AG09309 (cell line): ENCODE measurements around the gene TBL1X.

Source experiments
- DNase-seq: peaks from one replicate; pipeline ENCODE4 v3.0.0-alpha.2; 2010; ENCODE audit warnings: low read depth
- H3K4me3 ChIP-seq: 2 replicates; pipeline ENCODE4 v1.5.1; 2011; ENCODE audit warnings: mild to moderate bottlenecking, low read depth, low read length, moderate library complexity; ENCODE audit not compliant: control insufficient read depth
- TF ChIP-seq, protein P1 (sequence below): IDR thresholded peaks from 2 replicates; pipeline ENCODE4 v1.5.1; 2011; ENCODE audit warnings: mild to moderate bottlenecking, low read depth, low read length, inconsistent platforms; ENCODE audit not compliant: insufficient read depth, control insufficient read depth; ENCODE audit errors: missing control alignments

The TBL1X gene

GRCh38 chrX:9519546-9520216 is 54.8 kb downstream of the TBL1X start:
- DNase-seq, result peak; percentile 4
- TF ChIP-seq, protein P1, sequence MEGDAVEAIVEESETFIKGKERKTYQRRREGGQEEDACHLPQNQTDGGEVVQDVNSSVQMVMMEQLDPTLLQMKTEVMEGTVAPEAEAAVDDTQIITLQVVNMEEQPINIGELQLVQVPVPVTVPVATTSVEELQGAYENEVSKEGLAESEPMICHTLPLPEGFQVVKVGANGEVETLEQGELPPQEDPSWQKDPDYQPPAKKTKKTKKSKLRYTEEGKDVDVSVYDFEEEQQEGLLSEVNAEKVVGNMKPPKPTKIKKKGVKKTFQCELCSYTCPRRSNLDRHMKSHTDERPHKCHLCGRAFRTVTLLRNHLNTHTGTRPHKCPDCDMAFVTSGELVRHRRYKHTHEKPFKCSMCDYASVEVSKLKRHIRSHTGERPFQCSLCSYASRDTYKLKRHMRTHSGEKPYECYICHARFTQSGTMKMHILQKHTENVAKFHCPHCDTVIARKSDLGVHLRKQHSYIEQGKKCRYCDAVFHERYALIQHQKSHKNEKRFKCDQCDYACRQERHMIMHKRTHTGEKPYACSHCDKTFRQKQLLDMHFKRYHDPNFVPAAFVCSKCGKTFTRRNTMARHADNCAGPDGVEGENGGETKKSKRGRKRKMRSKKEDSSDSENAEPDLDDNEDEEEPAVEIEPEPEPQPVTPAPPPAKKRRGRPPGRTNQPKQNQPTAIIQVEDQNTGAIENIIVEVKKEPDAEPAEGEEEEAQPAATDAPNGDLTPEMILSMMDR, result no peak
- H3K4me3 ChIP-seq, result no peak overlapping the region

DNA sequence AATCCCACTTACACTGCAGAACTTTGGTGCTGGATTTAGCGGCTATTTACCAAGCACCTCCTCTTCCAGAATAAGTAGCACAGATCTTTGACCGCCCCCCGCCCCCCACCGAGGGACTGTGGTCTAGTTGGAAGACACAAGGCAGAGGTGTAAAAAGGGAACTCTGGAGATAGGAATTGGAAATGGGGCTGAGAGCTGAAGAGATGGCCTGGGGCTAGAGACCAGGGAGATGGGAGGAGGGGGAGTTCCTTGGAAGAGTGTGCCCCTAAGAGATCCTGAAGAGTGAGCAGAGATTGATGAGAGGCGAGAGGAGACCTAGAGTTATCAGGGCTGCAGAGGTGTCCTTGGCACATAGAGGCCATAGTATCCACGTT is 55.3 kb downstream of the TBL1X start:
- H3K4me3 ChIP-seq, result no peak overlapping the region
- TF ChIP-seq, protein P1, result no peak
- no peak for DNase-seq

DNA sequence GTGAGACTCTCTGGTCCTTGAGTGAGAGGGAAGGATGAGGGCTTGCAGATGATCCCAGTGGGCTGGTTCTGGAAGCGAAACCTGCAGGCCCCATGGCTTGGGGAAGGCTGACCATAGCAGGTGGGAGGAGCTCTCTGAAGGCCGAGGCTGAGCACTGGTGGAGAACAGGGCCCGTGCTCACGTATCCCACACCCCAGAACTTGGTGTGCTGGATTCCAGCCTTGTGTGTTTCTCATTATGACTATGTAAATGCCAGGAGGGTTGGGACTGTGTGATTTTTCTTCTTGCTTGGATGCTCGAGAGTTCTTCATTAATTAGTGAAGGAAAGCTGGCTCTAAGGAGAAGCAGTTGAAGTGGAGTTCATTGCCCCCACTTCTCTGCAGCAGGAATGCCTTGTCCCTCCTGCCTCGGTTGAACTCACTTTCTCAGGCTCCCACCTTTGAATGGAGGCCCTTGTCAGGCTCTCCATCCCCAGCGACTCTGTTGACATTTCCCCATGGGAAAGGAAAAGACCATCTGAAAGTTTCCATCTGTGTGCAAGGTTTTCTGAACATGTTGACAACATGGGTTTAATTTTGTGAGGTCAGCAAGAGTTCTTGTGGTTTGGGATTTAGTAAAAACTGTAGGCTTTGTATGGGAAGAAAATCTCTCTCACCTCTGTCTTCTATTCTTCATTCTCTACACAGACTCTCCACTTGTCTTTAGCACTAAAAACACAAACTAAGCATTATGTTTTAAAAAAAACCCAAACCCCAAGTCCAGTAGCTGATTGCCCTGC is 57.7 kb downstream of the TBL1X start:
- DNase-seq, result peak; percentile 3
- H3K4me3 ChIP-seq, result no peak overlapping the region
- TF ChIP-seq, protein P1, result no peak

DNA sequence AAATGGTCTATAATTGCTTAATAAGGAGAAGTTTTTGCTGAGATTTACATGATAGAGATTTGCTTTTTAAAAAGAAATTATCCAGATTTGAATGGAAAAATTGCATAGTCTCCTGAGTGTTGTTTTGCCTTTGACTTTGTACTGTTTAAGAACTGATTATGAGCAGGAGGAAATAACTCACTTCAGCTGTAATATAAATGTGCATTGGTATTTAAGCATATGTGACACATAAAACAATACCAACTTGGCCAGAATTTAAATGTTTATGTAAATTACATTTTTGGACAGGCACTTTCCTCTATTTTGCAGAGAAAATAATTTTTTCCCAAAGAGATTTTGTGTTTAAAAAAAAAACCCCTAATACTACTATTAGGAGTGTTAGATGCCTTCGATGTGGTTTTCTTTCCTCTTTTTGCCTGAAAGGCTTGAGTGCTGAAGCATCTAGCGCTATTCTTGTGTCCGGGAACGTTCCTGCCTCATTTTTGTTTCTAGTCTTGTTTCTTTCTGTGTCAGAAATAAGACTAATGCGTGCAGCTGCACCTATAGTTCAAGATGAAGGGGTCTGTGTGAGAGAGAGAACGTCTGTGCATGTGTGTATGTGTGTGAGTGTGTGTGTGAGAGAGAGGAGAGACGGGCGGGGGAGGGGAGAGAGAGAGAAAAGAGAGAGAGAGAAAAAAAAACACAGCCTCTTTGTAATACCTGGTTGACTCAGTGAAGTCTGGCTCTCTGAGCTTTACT is 60.8 kb downstream of the TBL1X start:
- H3K4me3 ChIP-seq, result no peak overlapping the region
- TF ChIP-seq, protein P1, result no peak
- no peak for DNase-seq

- DNase-seq, result no peak
- TF ChIP-seq, protein P1, result no peak
Measured at GRCh38 chrX:9526965-9527364, 62.1 kb downstream of the TBL1X start.

GRCh38 chrX:9528498-9528897 is 63.6 kb downstream of the TBL1X start:
- DNase-seq, result no peak
- H3K4me3 ChIP-seq, result no peak overlapping the region
- TF ChIP-seq, protein P1, result no peak

More at GRCh38 chrX:9526965-9527364, 62.1 kb downstream of the TBL1X start:
- H3K4me3 ChIP-seq, result no peak overlapping the region
